COLO829 (cell line): ENCODE measurements around the gene UBASH3B.

Experiments
- DNase-seq: peaks from one replicate; pipeline ENCODE4 v3.0.0; 2012; ENCODE audit warnings: low spot score

The UBASH3B gene

DNA sequence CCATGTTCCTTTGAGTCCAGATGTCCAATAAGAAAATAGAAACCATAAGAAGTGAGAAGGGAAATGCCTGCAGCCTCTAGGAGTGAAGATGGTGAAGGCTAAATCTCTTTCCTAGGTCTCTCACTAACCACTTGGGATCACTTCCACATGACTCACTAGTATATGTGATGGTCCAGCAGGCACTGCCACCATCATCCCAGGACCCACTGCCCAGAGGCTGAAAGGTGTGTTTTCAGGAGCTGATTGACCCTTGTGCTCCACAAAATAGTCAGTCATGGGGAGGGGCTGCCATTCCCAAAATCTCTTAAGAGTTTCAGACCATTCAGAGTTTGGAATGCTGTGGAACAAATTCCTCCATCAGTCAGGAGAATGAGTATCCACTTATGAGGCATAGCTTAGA is 22.9 kb downstream of the UBASH3B start:
- no peak for DNase-seq

DNA sequence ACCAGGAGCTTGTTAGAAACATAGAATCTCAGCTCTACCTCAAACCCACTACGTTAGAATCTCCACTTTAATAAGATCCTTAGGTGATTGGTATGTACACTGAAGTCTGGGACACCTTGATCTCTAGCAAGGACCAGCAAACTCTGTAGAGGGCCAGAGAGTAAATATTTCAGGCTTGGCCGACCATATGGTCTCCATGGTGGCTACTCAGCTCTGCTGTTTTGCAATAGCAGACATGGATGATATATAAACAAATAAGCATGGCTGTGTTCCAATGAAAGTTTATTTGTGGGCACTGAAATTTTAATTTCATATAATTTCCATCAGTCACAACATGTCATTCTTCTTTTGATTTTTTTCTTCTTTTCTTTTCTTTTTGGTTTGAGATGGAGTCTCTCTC is 23.9 kb downstream of the UBASH3B start:
- no peak for DNase-seq

DNA sequence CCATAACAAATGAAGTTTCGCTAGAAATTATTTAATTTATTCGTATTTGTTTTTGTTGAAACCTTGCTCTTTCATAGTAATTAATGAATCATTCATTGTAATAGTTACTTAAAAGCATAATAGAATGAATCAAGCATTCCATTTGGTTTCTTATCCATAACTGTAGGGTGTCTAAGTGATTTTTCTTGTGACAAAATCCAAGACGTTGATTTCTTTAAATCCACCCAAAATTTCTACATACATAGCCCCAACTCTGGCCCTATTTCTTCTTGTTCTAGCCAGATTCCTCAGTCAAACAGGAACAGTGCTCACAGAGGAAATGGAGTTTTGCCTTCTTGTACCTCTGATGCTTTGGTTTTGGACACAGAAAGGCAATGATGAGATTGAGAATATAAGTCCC is 25.5 kb downstream of the UBASH3B start:
- no peak for DNase-seq

DNA sequence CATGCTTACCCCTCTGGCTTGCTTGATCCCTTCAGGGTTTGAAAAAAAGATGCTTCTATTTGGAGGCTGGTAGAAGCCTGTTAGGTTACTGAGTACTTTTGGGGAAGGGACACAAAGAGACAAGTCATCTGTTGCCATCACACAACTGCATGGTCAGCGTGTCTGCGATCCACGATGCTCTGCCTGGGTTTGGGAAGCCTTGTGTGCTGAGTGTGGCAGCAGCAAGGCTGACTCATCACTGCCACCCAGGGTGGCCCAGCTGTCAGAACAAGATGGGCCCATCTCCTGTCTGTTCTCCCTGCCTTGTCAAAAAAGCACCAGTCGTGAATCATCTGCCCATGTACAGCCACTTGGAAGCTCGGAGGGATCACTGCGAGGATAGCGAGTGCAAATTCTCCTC is 26.2 kb downstream of the UBASH3B start:
- DNase-seq, result no peak

DNA sequence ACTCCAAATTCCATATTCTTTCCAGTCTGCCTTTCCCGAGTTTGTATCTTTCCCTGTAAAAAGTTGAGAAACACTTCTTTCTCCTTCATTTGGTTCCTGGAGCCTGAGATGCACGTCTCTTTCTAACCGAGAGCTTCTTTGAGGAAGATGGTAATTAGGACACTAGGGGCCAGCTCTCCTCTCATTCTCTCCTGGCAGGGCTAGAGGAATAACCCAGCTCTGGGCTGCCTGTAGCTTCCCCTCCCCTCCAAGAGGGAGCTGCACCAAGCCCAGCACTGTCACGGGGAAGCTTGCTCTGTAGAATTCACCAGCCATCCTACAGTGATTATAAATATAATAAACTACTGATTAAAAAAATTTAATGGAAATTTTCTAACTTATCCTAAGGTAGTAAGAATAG is 26.9 kb downstream of the UBASH3B start:
- no peak for DNase-seq

DNA sequence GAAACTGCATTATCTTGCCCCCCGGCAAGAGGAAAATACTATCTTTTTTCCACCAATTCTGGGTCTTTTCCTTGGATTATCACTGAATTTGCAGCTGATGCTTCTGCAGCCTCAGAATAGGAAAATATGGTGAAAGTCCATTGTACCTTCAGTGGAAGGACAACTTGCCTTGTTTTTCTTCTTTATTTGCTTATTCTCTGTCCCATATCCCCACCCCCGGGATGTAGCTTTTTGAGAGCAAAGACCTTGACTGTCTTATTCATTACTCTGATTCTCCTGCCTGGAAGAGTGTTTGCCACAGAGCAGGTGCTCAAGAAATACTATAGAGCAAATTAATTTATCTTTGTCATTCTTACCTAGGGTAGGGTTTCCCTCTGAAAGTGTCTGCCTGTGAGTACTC is 29.5 kb downstream of the UBASH3B start:
- DNase-seq, result no peak

DNA sequence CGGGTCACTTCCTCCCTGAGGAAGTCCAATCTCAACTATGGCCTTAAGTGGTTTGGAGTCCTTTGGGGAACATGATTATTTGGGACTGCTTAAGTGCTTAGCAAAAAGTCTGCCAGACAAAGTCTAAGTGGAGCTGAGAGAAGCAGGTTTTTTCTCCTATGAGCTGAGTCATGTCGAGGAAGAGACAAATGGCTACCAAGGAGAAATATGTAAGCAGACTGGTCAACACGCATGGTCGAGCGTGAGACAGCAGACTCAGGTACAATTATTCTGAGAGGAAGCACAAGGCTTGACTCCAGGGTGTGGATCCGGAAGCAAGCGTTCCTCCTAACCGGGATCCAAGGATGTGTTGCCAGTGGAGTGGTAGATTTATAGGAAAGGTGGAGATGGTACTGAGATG is 30.6 kb downstream of the UBASH3B start:
- DNase-seq, result no peak

DNA sequence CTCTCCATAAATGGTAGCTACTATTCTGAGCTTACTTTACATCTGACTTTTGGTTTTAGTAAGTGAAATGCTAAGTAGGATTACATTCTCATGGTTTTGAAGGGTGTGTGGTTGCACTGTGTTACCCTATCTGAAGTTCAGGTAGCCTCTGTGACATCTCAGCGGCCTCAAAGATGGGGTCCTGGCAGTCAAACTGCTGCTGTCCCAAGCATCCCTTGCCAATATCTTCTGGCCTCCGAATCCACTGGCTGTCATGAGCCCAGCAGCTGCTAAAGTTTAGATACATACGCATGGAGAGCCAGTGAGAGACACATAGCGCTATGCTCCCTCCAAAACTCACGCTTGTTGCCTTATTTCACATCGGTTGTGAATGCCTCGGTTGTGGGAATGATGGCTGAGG is 34.9 kb downstream of the UBASH3B start:
- DNase-seq, result no peak

DNA sequence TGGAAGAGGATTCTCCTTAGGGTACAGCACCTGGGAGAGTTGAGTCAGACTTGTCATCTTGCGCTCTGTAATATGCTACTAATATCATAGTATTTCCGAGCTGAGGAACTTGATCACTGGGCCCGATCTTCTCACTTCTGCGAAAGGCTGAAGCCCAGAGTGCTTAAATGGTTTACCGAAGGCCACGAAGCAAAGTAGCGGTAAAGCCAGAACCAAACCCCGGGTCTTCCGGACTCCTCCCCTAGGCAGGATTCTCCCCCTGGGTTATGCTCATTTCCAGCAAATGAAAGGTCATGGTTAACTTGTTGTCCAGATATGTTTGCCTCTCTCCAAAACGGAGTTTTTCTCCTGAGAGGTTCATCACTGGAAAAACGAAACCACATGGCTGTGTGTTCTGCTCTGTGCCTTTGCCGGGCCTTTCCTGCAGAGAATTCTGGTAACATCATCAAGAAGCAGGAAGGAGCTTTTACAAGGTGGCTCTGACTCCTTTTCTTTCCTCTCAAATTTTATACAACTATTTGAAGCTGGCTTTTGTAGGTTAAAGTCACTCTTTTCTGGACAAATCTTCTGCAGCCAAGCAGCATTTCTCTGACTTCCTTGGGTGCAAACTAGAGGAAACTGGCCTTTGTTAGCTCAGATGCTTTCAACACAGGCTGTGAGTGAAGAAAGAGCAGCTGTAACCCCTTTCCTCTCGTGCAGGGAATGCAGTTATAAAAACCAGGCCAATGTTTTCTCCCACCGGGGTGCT is 35.5 kb downstream of the UBASH3B start:
- DNase-seq, result no peak

DNA sequence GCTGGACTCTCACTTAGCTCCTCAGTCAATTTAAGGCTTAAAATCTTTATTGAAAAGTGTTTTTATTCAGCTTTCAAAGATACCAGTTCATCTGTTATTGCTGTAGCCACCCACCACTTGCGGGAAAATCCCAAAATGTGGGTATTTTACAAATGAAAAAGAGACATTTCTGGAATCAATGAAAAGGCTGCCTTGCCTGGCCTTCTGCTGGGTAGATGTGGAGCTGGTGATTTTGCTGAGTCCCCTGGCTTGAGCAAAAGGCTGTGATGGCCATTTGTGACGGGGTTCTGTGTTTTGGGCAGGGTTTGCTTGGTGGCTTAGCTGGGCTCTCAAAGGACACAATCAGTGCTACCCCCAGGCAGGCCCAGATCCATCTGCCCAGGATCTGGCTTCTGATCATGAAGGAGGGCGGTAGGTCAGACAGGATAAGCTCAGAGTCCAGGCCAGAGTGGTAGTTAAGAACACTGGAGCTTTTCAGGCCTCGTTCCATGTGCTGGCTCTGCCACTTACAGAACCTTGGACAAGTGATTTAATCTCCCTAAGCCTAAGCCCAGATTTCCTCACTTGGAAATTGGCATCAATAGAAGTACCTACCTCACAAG is 36.1 kb downstream of the UBASH3B start:
- DNase-seq, result no peak

DNA sequence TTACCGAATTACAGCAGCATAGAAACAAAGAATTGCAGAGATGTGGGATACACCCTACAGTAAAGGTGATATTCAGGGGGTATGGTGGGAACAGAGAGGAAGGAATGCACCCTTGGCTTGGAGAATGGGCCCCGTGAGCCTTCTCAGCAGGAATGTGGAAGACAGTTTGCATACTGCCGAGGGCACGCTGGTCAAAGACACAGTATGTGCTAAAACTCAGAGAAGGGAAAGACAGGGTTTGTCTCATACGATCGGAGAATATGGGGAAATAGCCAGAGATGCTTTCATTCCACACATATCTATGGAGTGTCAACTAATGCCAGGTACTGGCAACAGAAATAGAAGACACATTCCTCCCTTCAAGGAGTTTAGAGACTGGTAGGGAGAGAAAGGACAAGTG is 36.9 kb downstream of the UBASH3B start:
- DNase-seq, result no peak

DNA sequence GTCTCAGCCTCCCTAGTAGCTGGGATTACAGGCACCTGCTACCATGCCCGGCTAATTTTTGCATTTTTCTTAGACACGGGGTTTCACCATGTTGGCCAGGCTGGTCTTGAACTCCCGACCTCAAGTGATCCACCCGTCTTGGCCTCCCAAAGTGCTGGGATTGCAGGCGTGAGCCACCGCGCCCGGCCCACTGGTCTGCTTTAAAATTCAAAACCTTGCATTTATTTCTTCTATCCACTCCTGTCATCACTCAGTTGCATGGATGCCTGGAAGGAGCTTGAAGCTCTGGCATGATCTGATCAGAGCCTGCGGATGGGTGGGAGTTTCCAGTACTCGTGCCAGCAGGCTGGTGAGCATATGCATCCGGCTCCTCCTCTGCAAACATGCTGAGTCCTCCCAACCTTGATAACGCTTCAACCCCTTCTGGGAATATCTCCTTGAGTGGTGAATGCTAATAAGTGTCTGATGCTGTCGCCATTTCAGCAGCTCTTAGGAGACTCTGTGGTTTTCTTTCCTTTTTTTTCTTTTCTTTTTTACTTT is 39.6 kb downstream of the UBASH3B start:
- DNase-seq, result no peak

DNA sequence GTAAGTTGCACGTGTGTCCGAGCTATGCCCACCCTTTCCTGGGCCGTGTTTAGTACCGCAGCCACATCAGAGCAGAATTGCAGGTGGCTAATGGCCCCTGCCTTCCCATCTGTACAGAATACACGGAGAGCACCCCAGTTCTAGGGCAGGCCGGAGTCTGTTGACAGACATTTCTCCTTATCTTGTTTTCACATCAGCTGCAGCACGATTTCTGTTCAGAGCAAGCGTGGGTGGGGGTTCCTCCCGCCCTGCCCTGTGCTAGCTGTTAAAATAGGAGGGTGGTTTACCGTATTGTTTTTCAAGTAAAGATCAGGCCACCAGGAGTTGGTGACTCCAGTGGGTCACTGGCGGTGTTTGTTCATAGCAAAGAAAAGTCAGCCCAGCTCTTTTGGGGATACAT is 41.1 kb downstream of the UBASH3B start:
- no peak for DNase-seq

DNA sequence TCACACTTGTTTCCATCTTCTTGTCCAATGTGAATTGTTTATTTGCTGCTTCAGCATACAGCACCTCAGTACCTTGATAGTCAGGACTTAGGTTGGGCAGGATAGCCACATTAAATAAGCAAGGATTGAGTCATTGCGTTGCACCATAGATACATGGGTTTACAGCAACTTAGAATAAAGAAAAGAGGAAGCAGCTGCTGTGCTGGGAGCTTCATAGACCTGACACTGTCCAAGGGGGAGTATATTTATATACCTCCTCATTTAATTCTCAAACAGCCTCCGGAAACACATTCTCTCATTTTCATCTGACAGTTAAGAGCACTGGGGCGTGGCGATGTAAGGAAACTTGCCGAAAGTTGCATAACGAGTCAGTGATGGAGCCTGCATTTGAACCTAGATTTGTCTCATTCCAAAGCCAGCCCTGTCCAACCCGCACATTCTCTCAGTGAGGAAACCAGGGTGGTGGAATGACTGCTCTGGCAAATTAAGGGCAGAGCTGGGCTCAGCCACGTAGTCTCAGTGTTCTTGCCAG is 42.2 kb downstream of the UBASH3B start:
- no peak for DNase-seq

DNA sequence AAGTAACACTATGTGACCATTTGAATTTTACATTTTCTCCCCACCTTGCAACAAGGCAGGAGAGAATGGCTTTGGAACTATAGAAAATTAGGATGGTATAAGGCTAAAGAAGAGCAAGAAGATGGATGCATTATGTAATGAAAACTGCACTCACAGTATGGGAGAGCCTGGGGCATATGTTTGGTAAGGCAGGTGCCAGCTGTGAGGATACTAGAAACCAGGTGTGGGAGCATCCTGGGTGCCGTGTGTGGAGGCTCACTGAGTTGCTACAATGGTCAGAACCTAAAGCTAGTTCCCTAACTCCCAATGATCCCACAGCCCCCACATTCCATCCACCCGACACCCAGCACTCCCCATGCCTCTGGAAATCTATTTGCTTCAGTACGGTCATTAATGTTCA is 42.9 kb downstream of the UBASH3B start:
- no peak for DNase-seq

DNA sequence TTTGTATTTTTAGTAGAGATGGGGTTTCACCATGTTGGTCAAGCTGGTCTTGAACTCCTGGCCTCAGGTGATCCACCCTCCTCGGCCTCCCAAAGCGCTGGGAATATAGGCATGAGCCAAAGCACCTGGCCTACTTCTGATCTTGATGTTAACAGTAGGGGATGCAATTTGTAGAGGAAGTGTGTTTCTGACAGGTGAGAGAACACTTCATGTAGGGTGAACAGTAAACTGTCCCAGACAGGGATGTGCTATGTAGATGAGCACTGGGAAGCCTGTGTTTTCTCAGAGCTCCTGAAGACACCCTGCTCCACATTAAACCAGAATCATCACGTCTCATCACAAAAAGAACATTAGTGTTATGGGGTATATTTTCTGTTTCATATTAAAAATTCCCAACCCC is 45.1 kb downstream of the UBASH3B start:
- no peak for DNase-seq

DNA sequence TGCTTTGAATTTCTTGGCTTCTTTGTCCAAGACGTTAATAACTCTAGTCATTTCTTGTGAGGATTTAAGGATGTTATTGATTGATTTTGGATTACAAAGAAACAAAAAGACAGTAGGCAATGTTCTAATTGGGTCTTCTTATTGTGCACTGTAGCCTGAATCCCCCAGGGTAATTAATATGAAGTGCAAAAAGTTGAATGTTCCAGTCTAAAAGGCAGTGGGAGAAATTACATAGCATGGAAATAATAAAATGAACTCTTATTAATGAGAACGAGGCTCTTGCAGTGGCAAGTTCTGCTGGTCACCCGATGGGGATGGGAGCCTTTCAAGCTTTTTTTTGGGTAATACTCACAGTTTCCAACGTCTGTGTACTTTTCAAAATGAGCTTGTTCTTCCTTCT is 45.6 kb downstream of the UBASH3B start:
- DNase-seq, result no peak

DNA sequence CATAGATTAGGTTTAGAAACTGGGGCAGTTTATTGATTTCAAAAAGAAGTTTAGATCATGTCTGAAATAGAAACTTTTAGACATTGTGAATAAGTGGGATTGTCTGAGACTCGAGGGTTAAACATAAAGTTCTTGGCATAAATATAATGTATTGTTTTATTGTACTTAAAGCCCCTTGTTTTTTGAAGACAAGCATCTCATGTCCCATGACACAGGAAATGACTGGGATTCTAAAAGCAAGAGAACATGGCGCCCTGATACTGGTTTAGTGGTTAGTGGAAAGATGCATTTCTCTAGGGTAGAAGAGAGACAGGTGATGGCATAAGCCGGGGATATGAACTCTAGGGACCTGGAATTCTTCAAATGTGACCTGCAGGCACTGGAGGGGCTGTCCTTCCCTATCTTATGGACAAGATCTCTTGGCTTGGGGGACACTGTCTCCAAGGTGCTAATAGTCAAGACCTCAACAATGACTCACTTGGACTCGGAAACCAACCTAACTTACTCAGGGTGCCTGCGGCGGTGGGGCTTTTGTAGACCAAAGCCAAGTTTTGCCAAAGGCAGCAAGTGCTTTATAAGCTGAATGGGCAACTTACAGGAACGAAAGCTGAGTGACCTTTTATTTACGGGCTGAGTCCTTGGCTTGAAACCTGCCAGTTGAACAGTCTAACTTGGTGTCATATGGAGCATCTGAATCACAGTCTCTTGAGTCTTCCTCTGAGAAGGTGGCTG is 48.2 kb downstream of the UBASH3B start:
- no peak for DNase-seq

DNA sequence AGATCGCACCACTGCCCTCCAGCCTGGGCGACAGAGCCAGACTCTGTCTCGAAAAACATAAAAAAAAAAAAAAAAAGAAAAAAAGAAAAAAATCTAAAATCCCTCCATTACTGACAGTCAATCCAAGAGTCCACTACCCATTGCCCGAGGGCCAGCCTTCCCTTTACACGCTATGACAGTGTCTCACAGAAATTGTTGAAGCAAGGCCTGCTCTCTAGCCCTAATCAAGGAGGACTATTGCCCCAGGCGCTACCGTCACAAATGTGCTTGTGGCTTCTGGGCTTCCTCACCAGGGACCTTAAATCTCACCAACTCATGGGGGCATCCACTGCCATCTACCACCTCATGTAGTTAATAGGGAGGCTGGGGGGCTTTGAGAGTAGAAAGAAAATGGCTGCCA is 49.9 kb downstream of the UBASH3B start:
- no peak for DNase-seq

DNA sequence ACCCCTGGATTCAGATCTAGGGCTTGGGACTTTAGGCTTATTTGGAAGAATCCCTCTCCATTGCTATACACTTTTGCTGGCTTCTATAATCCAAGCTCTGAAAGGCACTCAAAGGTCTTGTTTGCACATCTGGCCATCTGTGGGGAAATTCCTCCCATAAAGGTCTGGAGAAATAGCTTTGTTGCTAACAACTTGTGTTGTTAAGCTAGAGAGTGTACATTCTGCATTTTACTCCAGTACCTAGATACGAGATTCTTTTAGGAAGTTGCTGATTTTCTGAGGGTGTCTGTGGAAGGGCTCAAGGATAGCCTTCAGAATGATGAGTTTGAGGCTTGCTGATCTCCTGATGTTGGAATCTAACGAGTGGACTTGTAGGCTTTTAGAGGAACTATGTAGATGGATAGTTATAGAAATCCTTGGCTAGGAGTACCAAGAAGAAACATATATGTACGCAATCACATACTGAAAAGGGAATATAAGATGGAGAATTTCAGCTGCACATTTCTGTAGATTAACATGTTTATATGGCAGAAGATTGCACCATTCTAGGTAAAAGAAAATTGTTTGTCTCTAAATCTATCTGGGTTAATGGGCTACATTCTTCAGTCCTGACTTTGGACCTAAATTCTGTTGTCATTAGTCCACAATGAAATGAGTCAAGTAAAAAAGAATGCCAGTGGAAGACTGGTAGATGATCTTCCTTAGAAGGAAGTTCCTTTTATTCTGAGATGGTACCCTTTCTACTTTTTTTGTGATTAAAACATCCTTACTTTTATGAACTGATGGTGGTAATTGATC is 51.0 kb downstream of the UBASH3B start:
- DNase-seq, result no peak

DNA sequence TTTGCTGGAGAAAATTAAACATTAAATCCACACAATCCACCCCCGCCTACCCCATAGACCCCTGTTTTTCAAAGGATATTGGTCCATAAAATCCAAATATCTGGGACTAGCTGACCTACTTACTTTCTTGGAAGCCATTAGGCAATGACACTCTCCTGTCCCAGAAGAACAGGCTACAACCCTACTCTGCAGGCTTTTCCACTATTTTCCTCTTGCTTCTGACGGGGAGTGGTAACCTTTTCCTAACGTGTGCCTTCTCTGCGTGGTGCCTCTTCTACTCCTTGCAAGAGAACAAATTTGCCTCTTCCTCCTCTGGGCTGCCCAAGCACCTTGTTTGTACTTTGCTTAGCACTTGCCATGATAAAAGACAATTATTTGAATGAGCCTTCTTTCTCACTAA is 51.6 kb downstream of the UBASH3B start:
- no peak for DNase-seq

DNA sequence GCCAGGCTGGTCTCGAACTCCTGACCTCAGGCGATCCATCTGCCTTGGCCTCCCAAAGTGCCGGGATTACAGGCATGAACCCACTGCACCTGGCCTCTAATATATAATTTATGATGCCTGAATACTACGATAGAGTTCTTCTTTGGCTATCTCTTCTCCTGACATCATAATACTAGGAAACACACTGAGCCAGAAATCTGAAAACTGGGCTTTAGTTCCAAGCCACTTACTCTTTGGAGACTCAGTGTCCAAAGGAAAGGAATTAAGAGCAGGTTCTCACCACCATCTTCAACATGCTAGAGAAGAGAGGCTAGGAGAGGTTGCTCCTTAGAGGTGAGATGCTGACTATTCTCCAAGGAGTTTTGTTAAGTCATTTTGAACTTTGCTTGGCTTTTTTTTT is 52.4 kb downstream of the UBASH3B start:
- DNase-seq, result no peak
